ENCODE data around the gene CAD. TPM values are rescaled to one million over a fixed set of nuclear protein-coding genes. Genes with fewer than 3 reads are reported as not detected.
"Not testable (repeated sequence)": the region's sequence is repeated elsewhere in the genome, so short reads cannot be mapped to it uniquely, and the experiment has no call there.

Gene CAD
- total RNA-seq, result 135 and 138 TPM in 2 replicates

GRCh38 chr2:27217173-27218121 is at the start of gene CAD:
TSS of gene CAD (plus strand) at chr2:27217369. CDS start at chr2:27217552, 183 bp downstream.
- H3K4me3 Mint-ChIP-seq, result peak within 1 kb of the TSS; percentile 98
- peaks cover 54% of the 10 kb centered on the region for H3K36me3 Mint-ChIP-seq (ENCODE audit: low read depth)
- intact Hi-C loops (cut with micrococcal nuclease), result loop anchor here (1.0 to 10.0 kb wide), 17 partner anchors 8 to 975 kb away; partner anchors contain the start of genes ABHD1, AGBL5, CCDC121 and CENPA
- H3K4me1 Mint-ChIP-seq (ENCODE audit: low read depth), result peaks cover 58% of the 10 kb centered on the region
- peak within 1 kb of the TSS; percentile 94 for H3K27ac Mint-ChIP-seq
- peak; percentile 85 for DNase-seq (ENCODE audit: low spot score)
- no peaks in the 10 kb centered on the region for H3K27me3 Mint-ChIP-seq (ENCODE audit: insufficient read depth)
- no peaks in the 10 kb centered on the region for H3K9me3 Mint-ChIP-seq

- intact Hi-C loops (cut with micrococcal nuclease), result loop anchor here (2.0 kb wide), 1 partner anchor 46 kb away; the partner anchor contains the start of gene CAD
- Mint-ChIP-seq H3K27me3 (ENCODE audit: insufficient read depth) (peaks cover 28% of the 10 kb centered on the region), H3K4me1 (ENCODE audit: low read depth) (no peaks in the 10 kb centered on the region), H3K9me3 (no peaks in the 10 kb centered on the region), H3K36me3 (ENCODE audit: low read depth) (no peaks in the 10 kb centered on the region), H3K27ac (no peak overlapping the region), H3K4me3 (no peak overlapping the region)
- DNase-seq (ENCODE audit: low spot score), result no peak
These were observed 46.4 kb upstream of the CAD start for GRCh38 chr2:27170581-27171337.

GRCh38 chr2:27171351-27171848 is 45.8 kb upstream of the CAD start:
- Mint-ChIP-seq H3K36me3 (ENCODE audit: low read depth) (no peaks in the 10 kb centered on the region), H3K4me3 (no peak overlapping the region), H3K4me1 (ENCODE audit: low read depth) (no peaks in the 10 kb centered on the region), H3K27me3 (ENCODE audit: insufficient read depth) (peaks cover 32% of the 10 kb centered on the region), H3K9me3 (no peaks in the 10 kb centered on the region), H3K27ac (no peak overlapping the region)
- intact Hi-C loops (cut with micrococcal nuclease), result loop anchor here (2.0 kb wide), 1 partner anchor 45 kb away; the partner anchor contains the start of gene CAD
- no peak for DNase-seq (ENCODE audit: low spot score)

DNA sequence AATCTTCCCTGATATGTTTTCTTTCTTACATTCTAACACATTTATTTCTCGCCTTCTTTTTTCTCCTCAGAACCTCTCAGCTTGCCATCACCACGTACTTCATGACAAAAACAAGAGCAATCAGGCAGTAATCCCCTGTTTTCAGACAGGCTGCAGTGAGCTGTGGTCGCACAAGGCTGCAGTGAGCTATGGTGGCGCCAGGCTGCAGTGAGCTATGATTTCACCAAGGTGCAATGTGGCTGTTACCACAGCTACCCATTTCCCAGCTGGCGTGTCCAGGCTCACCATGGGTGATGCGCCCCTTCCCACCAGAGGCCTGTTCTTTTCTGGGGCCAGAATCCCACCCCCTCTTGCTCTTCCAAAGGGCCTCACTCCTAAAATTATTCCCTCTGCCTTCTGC is 42.5 kb upstream of the CAD start:
- Mint-ChIP-seq H3K27me3 (ENCODE audit: insufficient read depth) (peaks cover 35% of the 10 kb centered on the region), H3K9me3 (no peaks in the 10 kb centered on the region), H3K4me1 (ENCODE audit: low read depth) (peaks cover 4% of the 10 kb centered on the region), H3K36me3 (ENCODE audit: low read depth) (no peaks in the 10 kb centered on the region), H3K4me3 (no peak overlapping the region), H3K27ac (no peak overlapping the region)
- no peak for DNase-seq (ENCODE audit: low spot score)
- intact Hi-C loops (cut with micrococcal nuclease), result no loop called here

GRCh38 chr2:27175330-27175729 is 41.8 kb upstream of the CAD start:
- intact Hi-C loops (cut with micrococcal nuclease), result no loop called here
- H3K9me3 Mint-ChIP-seq, result no peaks in the 10 kb centered on the region
- peaks cover 31% of the 10 kb centered on the region for H3K27me3 Mint-ChIP-seq (ENCODE audit: insufficient read depth)
- no peak overlapping the region for H3K4me3 Mint-ChIP-seq
- no peaks in the 10 kb centered on the region for H3K36me3 Mint-ChIP-seq (ENCODE audit: low read depth)
- no peak overlapping the region for H3K27ac Mint-ChIP-seq
- DNase-seq (ENCODE audit: low spot score), result no peak
- H3K4me1 Mint-ChIP-seq (ENCODE audit: low read depth), result peaks cover 4% of the 10 kb centered on the region

GRCh38 chr2:27175781-27176180 is 41.4 kb upstream of the CAD start:
- intact Hi-C loops (cut with micrococcal nuclease); H3K4me3 Mint-ChIP-seq; H3K4me1 Mint-ChIP-seq (ENCODE audit: low read depth); H3K9me3 Mint-ChIP-seq; DNase-seq (ENCODE audit: low spot score); H3K27ac Mint-ChIP-seq; H3K36me3 Mint-ChIP-seq (ENCODE audit: low read depth): not testable (repeated sequence)
- peaks cover 26% of the 10 kb centered on the region for H3K27me3 Mint-ChIP-seq (ENCODE audit: insufficient read depth)

- Mint-ChIP-seq H3K9me3 (no peaks in the 10 kb centered on the region), H3K36me3 (ENCODE audit: low read depth) (no peaks in the 10 kb centered on the region), H3K27ac (no peak overlapping the region), H3K27me3 (ENCODE audit: insufficient read depth) (peaks cover 33% of the 10 kb centered on the region), H3K4me1 (ENCODE audit: low read depth) (peaks cover 4% of the 10 kb centered on the region), H3K4me3 (no peak overlapping the region)
- DNase-seq (ENCODE audit: low spot score), result no peak
- intact Hi-C loops (cut with micrococcal nuclease), result no loop called here
These were observed 39.5 kb upstream of the CAD start for GRCh38 chr2:27177441-27178351.

- Mint-ChIP-seq H3K4me1 (ENCODE audit: low read depth) (peaks cover 4% of the 10 kb centered on the region), H3K4me3 (no peak overlapping the region), H3K36me3 (ENCODE audit: low read depth) (no peaks in the 10 kb centered on the region), H3K27ac (no peak overlapping the region), H3K27me3 (ENCODE audit: insufficient read depth) (peaks cover 34% of the 10 kb centered on the region), H3K9me3 (no peaks in the 10 kb centered on the region)
- intact Hi-C loops (cut with micrococcal nuclease), result no loop called here
- no peak for DNase-seq (ENCODE audit: low spot score)
These were observed 38.7 kb upstream of the CAD start for GRCh38 chr2:27178469-27178868.

DNA sequence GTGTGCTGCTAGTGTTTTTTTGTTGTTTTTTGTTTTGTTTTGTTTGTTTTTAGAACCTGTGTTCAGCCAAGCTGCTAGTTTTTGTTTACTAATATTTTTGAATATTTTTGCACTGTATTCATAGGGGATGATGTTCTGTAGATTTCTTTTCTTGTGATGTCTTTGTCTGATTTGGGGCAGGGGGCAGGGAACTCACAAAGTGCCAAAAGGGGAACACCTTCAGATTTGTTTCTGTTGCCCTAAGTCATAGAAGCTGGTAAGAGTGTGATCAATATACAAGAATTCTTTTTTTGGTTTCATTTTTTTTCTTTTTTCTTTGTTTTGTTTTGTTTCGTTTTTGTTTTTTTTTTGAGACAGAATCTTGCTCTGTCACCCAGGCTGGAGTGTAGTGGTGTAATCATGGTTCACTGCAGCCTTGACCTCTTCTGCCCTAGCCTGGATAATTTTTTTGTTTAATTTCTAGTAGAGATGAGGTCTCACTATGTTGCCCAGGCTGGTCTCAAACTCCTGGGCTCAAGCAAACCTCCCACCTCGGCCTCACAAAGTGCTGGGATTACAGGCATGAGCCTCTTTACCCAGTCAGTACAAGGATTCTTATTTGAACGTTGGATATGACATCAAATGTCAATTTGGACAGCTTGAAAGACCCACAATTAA is 37.7 kb upstream of the CAD start:
- Mint-ChIP-seq H3K4me1 (ENCODE audit: low read depth) (peaks cover 4% of the 10 kb centered on the region), H3K36me3 (ENCODE audit: low read depth) (no peaks in the 10 kb centered on the region), H3K9me3 (no peaks in the 10 kb centered on the region), H3K4me3 (no peak overlapping the region), H3K27me3 (ENCODE audit: insufficient read depth) (peaks cover 36% of the 10 kb centered on the region), H3K27ac (no peak overlapping the region)
- DNase-seq (ENCODE audit: low spot score), result no peak
- intact Hi-C loops (cut with micrococcal nuclease), result no loop called here

- Mint-ChIP-seq H3K9me3 (no peaks in the 10 kb centered on the region), H3K4me3 (no peak overlapping the region), H3K36me3 (ENCODE audit: low read depth) (no peaks in the 10 kb centered on the region), H3K4me1 (ENCODE audit: low read depth) (peaks cover 4% of the 10 kb centered on the region), H3K27me3 (ENCODE audit: insufficient read depth) (peaks cover 32% of the 10 kb centered on the region), H3K27ac (no peak overlapping the region)
- DNase-seq (ENCODE audit: low spot score), result no peak
- intact Hi-C loops (cut with micrococcal nuclease), result no loop called here
These were observed 34.8 kb upstream of the CAD start for GRCh38 chr2:27182346-27182745.

- intact Hi-C loops (cut with micrococcal nuclease), result no loop called here
- Mint-ChIP-seq H3K4me1 (ENCODE audit: low read depth) (peaks cover 3% of the 10 kb centered on the region), H3K36me3 (ENCODE audit: low read depth) (no peaks in the 10 kb centered on the region), H3K27me3 (ENCODE audit: insufficient read depth) (peaks cover 27% of the 10 kb centered on the region), H3K4me3 (no peak overlapping the region), H3K27ac (no peak overlapping the region), H3K9me3 (no peaks in the 10 kb centered on the region)
- no peak for DNase-seq (ENCODE audit: low spot score)
These were observed 33.1 kb upstream of the CAD start for GRCh38 chr2:27184115-27184514.

All from activated T-helper 1 cell treated with anti-CD3 and anti-CD28 coated beads, Interleukin-12 subunit alpha, Interleukin-12 subunit beta, Interleukin-2, Interleukin-4 antibody, amounts not matched to agents 30 ng/mL and 10 ng/mL and 1 ng/mL, durations not matched to agents 14 hours and 24 hours and 36 hours (primary cell).